IPS DF 4.7 (cell line): ENCODE measurements around the gene SORCS3.
A peak's percentile ranks its signal among the peaks of the same experiment; 100 is the strongest.

Experiments used
- DNase-seq: peaks from one replicate; pipeline ENCODE4 v3.0.0-alpha.2; 2013; ENCODE audit warnings: low spot score; ENCODE audit errors: extremely low read depth

Gene SORCS3

GRCh38 chr10:104910712-104911111 lies 269.6 kb downstream of the SORCS3 start:
- no peak for DNase-seq

GRCh38 chr10:104913390-104913789 lies 272.3 kb downstream of the SORCS3 start:
- no peak for DNase-seq

- no peak for DNase-seq
Measured at GRCh38 chr10:104920476-104920875, 279.4 kb downstream of the SORCS3 start.

GRCh38 chr10:104921763-104922162 lies 280.7 kb downstream of the SORCS3 start:
- DNase-seq = no peak

- DNase-seq = no peak
Measured at GRCh38 chr10:104922810-104923209, 281.7 kb downstream of the SORCS3 start.

GRCh38 chr10:104923501-104923900 lies 282.4 kb downstream of the SORCS3 start:
- no peak for DNase-seq

GRCh38 chr10:104924101-104924795 lies 283.2 kb downstream of the SORCS3 start:
- DNase-seq = no peak

- peak; percentile 30 for DNase-seq
Measured at GRCh38 chr10:104925232-104925851, 284.3 kb downstream of the SORCS3 start.

- DNase-seq = no peak
Measured at GRCh38 chr10:104928734-104929133, 287.6 kb downstream of the SORCS3 start.

GRCh38 chr10:104931612-104932134 lies 290.6 kb downstream of the SORCS3 start:
- no peak for DNase-seq

- no peak for DNase-seq
Measured at GRCh38 chr10:104935656-104936055, 294.6 kb downstream of the SORCS3 start.

- DNase-seq = no peak
Measured at GRCh38 chr10:104937567-104937966, 296.5 kb downstream of the SORCS3 start.

GRCh38 chr10:104938031-104938430 lies 296.9 kb downstream of the SORCS3 start:
- no peak for DNase-seq

GRCh38 chr10:104941662-104942061 lies 300.6 kb downstream of the SORCS3 start:
- no peak for DNase-seq

- no peak for DNase-seq
Measured at GRCh38 chr10:104947314-104947713, 306.2 kb downstream of the SORCS3 start.

- no peak for DNase-seq
Measured at GRCh38 chr10:104957178-104957841, 316.2 kb downstream of the SORCS3 start.

GRCh38 chr10:104966563-104967297 lies 325.6 kb downstream of the SORCS3 start:
- DNase-seq = no peak

- no peak for DNase-seq
Measured at GRCh38 chr10:104980368-104980767, 339.3 kb downstream of the SORCS3 start.

- no peak for DNase-seq
Measured at GRCh38 chr10:104981995-104982394, 340.9 kb downstream of the SORCS3 start.

- no peak for DNase-seq
Measured at GRCh38 chr10:104988686-104989085, 347.6 kb downstream of the SORCS3 start.

GRCh38 chr10:104989880-104990279 lies 348.8 kb downstream of the SORCS3 start:
- DNase-seq = no peak

- DNase-seq = no peak
Measured at GRCh38 chr10:104993085-104993484, 352.0 kb downstream of the SORCS3 start.
